SK-MEL-5 (cell line): ENCODE results near the gene ACER2. TPM values are rescaled to one million over a fixed set of nuclear protein-coding genes. Genes with fewer than 3 reads are reported as not detected.
A peak's percentile ranks its signal among the peaks of the same experiment; 100 is the strongest.

Experiments used
- DNase-seq: peaks from one replicate; pipeline ENCODE4 v3.0.0-alpha.2; 2016; ENCODE audit warnings: low read depth, low spot score
- in situ Hi-C: cut with HindIII; loops from 2 replicates; pipeline ENCODE4 v1.10.0; 2016; ENCODE audit warnings: low sequenced_read_pairs, high pct_unique_total_duplicates, low pct_unique_long_range_greater_than_20kb
- total RNA-seq: library from RNA; depleted of rRNA; stranded (reverse); fragments of >200 nt; shearing (Covaris generic); gene quantifications from 2 replicates; pipeline ENCODE4 v1.2.3, GENCODE V29; 2014

Gene ACER2
- total RNA-seq, 1 experiment from 2014 or later, result 1.4 TPM

DNA sequence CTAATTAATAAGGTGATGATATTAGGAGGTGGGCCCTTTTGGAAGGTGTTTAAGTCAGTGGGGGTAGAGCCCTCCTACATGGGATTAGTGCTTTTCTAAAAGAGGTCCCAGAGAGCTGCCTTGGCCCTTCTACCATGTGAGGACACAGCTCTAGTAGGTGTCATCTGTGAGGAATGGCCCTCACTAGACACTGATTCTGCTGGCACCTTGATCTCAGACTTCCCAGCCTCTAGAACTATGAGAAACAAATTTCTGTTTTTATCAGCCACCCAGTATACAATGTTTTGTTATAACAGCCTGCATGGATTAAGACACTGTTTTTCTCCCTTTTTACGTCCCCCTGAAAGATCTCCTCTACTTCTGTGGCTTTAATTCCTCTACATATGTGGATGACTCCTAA lies 31.6 kb downstream of the ACER2 start:
- in situ Hi-C loops, result no loop called here
- no peak for DNase-seq

DNA sequence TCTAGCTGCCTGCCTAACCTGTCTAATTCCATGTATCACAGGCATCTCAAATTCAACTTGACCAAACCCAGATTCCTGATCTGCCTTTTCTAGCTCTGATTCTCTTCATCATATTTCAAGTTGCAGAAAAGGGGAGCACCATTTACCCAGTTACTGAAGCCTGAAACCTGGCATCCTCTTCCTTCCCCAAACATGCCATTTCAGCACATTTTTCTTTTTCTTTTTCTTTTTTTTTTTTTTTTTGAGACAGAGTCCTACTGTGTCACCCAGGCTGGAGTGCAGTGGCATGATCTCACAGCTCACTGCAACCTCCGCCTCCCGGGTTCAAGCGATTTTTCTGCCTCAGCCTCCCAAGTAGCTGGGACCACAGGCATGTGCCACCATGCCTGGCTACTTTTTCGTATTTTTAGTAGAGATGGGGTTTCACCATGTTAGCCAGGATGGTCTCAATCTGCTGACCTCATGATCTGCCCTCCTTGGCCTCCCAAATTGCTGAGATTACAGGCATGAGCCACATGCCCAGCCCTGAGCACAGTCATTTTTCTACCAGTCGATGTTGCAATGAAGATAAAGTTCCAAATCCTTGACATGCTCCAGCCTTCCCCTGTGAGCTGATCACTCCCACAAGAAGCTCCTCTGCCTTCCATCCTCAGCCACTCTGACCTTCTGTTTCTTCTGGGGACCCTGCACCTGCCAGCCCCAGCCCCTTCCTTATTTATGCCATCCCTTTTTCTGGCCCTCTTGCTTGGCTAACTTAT lies 32.2 kb downstream of the ACER2 start:
- in situ Hi-C loops, result no loop called here
- no peak for DNase-seq

DNA sequence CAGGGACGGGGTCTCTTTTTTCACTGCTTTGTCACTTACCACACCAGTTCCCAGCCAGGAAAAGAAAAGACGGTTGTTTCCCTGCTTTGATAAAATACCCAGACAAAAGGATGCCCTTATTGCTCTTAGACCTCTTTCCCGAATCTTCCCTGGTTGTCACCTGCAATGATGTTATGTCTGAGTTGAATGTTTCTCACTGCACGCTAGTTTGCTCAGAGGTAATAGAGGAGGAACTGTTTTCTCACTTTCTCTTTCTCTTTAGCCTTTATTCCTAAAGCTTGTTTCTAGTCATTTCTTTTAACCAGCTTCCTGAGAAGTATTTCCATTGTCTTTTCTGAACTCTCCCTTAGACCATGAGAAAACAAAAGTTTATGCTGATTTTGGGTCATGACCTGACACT lies 32.9 kb downstream of the ACER2 start:
- no peak for DNase-seq
- in situ Hi-C loops, result no loop called here

DNA sequence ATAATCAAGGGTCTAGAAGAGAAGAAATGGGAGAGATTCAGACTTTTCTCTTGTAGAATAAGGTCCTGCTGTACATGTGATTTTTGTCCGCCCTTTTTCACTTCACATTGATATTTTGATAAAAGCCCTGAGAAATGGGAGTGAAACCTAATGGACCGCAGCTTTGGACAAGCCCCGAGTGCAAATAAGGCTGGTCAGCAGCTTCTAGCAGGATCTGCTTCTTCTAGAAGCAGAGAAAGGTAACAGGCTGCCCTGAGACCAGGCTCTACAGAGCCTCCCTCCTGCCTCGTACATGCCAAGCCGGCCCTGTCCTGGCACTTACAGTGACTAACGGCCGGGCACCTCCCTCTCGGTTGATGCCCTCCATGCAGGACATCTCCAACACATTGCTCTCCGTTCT lies 33.4 kb downstream of the ACER2 start:
- no peak for DNase-seq
- in situ Hi-C loops, result no loop called here

DNA sequence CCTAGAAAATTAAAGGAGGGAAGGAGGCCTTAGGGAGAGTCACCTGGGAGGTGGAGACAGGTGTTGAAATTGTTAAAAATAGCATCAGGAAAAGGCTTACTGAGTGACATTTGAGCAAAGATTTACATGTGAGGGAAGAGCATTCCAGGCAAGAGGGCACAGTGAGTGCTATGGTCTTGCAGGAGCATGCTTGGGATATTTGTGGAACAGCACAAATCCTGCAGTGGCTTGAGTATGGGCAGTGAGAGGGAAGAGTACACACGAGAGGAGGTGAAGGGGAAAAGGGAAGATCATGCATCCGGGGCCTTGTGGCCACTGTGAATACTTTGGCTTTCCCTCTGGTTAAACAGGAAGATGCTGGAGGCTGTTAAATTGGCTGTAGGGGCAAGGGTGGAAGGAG lies 36.6 kb downstream of the ACER2 start:
- in situ Hi-C loops, result no loop called here
- no peak for DNase-seq

DNA sequence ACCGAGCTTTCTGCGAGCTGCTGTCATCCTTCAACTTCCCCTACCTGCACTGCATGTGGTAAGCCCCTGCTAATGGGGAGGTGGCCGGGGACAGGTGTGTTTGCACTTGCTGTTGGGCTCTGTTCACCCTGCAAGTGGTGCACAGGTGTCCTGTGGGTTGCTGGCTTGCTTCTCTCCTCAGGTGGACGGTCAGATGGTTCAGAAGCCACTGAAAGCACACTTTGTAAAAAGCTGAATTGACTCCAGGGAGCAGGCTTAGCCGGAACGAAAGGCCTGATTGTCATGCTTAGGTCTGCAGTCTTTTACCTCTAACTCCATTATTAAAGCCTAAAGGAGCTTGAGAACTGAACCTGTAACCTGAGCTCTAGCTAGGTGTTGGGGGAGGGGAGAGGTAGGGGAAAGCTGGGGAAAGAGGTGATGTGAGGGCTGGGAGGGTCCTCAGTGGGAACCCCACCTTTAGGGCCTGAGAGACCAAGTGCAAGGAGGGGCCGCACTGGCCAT lies 37.6 kb downstream of the ACER2 start:
- in situ Hi-C loops, result no loop called here
- DNase-seq, result no peak

DNA sequence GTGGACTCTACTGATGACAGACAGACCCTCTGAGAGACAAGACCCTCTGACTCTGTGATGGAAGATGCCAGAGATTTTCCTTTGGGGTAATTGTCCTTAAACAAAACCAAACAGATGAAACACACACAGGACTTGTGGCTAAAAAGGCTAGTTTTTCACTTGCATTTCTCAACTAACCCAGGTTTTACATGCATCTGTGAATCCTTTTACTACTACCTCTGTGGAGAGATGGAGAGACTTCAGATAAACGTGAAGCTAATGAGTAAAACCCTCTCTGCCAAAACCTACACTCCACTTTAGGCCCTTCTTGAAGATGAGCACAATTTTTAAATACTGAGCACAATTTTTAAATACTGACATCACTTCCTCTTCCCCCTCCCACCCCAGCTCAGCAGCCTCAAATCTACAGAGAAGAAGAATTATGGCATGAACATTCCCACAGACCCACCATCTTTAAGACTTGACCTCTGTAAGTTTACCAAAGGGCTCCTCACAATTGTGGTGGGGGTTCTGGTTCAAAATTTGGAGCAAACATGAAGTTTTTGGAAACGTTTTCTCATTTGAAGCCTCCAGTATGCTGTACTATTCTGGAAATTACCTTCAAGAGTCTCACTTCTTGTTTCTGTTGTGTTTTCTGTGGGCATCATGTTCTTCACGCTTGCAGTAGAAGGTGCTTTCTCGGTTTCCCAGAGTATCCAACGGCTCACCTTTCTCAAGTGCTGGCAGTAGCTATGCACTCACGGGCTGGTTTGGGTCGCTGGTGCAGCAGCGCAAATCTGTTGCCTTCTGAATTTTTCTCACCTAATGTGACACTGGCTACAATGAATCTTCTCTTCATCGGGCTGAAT lies 42.7 kb downstream of the ACER2 start:
- no peak for DNase-seq
- in situ Hi-C loops, result no loop called here

DNA sequence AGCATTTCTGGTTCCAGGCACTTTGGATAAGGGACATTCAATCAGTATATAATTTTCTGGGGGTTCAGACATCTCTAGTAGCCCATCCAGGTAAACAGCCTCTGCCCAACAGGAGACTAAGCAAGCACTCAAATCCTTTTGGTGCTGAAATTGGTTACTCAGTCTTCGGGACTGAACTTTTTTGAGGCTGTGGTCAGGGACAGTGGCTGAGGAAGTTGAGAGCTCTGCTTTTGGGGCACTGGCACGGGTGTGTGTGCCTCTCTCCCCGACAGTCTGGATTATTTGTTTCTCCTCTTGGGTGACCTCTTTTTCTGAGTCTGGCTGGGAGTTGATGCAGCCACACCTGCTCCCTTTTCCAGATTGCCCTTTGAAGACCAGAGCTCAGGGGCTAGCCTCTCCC lies 47.6 kb downstream of the ACER2 start:
- DNase-seq, result no peak
- in situ Hi-C loops, result no loop called here

DNA sequence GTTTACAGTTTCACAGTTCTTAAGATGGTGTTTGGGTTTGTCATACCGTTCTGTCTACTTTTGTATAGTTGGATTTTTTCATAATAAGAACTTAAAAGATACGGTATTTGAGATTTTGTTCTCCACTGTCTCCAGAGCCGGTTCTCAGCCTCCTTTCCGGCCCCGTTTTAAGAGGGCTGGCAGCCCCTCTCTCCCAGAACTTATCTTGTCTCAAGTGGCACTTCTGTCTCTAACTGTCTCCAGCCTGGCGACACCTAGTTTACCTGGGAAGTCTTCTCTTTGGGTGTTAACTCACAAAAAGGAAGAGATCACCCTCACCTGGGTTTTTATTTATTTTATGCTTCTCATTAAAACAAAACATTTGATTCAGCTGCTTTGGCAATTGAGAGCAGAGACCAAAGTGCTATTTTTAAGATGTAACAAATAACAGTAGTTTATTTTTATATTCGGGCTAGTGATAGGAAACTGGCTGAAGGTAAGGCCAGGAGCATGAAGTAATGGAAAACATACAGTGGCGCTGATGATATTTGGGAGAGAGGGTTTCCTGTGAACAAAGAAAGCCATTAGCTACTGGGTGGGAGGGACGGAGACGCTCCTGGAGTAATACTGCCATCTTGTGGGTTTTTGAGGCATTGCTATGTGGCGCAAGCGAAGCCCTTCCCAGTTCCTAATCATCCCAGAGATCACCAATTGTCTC lies 48.3 kb downstream of the ACER2 start:
- peak; percentile 76 for DNase-seq
- in situ Hi-C loops, result no loop called here

DNA sequence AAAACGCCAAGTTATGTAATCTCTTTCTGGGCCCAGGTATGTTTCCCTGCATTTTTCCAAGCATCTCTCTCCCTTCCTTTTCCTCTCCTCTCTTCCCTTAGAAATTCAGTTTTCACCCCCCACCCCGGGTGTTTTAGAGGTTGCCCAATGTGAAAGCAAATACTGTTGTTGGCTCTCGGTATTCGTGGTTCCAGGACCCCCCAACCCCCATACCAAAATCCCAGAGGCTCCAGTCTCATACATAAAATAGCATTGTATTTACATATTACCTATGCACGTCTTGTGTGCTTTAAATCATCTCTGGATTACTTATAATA lies 48.8 kb downstream of the ACER2 start:
- in situ Hi-C loops, result no loop called here
- DNase-seq, result no peak

DNA sequence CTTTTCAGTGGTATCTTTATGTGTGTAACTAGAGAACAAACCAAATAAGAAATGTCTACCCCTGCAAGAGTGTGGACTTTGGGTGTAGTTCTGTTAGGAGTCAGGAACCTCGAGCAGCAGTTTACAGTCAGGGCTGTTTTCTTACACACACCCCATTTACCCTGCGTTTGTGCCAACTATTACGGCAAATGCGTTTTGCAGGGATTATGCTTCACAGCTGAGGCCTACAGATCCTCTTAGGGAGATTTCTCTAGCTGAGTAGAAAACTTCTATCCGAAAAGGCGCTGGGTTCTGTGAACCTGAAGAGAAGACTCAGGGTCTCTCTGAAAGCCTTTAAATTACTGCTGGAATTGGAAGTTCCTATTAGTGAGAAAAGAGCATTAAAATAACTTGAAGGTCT lies 51.4 kb downstream of the ACER2 start:
- no peak for DNase-seq
- in situ Hi-C loops, result no loop called here

DNA sequence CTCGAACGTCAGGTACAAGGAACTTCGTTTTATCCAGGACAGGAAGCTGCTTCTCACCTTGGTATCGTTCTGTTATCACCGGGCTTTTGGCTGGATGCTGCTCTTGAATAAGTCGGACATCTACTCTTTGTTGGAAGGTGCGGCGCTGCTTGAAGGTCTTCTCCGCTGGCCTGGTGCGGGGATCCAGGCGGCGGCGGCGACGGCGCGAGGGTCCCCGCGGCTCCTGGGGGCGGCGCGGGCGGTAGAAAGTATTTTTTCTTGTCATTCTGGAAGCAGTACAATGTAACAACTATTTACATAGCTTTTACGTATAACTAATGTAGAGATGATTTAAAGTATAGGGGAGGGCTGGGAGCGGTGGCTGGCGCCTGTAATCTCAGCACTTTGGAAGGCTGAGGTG lies 52.3 kb downstream of the ACER2 start:
- DNase-seq, result no peak
- in situ Hi-C loops, result no loop called here

DNA sequence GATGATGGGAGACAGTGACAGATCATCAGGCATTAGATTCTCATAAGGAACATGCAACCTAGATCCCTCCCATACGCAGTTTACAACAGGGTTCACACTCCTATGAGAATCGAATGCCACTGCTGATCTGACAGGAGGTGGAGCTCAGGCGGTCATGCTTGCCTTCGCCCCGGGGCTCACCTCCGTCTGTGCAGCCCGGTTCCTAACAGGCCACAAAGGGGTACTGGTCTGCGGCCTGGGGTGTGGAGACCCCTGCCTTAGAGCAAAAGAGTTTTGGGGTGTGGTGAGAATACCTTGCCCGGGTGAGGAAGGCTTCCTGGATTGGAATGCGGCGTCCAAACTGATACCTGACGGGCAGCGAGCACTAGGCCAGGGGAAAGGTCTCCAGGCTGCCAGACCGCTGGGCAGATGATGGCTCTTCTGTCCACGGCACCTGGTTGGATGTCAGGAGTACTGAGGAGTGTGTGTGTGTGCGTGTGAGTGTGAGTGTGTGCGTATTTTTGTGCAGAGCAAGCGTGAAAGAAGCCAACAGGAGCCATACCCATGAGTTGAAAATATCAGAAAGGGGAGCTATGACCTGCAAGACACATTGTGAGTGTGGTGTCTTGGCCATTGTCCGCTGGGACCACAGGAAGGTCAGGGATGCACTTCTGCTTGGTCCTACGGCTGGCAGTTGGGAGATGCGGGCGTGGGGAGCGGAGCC lies 55.4 kb downstream of the ACER2 start:
- no peak for DNase-seq
- in situ Hi-C loops, result no loop called here

DNA sequence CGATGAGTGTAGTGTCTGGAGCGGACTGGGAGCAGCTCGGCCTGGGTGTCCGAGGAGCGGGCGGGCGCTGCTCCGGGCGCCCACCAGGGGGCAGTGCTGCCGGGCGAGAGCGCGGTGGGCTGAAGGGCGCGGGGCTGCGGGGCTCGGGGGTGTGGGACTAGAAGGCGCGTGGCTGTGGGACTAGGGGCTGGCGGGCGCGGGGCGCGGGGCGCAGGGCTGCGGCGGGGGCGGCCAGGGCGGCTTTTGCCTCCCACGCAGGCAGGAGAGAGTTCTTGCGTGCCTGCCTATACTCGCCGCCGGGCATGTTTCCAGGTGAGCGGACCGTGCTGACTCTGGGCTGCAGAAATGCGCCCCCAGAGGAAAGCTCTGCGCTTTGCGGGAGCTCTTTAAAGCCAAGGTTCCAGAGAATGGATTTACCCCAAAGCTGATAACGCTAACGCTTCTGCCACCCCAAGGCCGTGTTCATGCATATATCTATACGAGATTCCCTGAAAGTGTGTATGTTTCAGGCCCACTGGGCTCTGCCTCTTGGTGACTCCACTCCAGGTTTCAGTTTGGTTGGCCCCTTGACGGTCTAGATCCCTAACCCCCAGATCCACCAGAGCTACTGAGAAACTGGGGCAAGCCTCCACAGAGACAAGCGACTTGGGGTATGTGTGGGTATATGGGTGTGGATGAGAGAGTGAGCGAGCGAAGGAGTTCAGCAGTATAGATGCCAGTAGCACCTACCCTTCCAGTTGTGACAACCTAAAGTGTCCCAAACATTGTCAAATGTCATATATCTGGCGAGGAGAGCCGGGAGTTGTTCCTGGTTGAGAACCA lies 56.2 kb downstream of the ACER2 start:
- in situ Hi-C loops, result no loop called here
- peak; percentile 41 for DNase-seq

DNA sequence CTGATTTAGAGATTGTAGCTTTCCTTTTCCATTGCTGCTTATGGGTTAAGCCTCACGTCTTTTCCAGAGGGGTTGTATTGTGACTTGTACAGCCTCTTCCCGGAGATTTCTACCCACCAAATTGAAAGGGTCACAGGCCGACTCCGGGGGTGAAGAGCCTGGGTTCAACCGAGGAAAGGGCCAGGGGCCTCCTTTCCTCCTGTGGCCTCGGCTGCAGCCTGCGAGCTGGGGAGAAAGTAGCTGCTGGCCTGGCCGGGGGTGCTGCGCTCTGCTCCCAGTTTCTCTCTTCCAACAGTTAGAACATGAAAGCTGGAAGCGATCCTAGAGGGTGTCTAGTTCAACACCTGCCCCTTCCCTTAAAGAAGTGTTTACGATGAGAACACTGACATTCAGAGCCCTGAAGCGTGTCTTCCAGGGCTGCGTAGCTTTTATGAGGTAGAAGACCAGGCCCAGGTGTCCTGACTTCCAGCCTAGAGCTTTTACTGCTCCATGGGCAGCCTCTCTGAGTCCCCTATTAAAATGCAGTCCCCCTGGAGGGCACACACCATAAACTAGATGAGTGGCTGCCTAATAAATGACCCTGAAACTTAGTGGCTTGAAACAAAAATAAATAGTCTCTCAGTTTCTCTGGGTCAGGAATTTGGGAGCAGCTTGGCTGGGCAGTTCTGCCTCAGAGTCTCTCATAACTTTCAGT lies 56.9 kb downstream of the ACER2 start:
- in situ Hi-C loops, result no loop called here
- DNase-seq, result no peak

DNA sequence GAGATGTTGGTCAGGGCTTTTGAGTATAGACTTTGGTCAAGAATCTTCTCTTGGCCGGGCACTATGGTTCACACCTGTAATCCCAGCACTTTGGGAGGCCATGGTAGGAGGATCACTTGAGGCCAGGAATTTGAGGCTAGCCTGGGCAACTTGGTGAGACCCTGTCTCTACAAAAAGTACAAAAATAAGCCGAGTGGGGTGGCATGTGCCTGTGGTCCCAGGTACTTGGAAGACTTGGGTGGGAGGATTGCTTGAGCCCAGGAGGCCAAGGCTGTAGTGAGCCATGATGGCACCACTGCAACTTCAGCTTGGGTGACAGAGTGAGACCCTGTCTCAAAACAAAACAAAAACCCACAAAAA lies 57.5 kb downstream of the ACER2 start:
- DNase-seq, result no peak
- in situ Hi-C loops, result no loop called here

DNA sequence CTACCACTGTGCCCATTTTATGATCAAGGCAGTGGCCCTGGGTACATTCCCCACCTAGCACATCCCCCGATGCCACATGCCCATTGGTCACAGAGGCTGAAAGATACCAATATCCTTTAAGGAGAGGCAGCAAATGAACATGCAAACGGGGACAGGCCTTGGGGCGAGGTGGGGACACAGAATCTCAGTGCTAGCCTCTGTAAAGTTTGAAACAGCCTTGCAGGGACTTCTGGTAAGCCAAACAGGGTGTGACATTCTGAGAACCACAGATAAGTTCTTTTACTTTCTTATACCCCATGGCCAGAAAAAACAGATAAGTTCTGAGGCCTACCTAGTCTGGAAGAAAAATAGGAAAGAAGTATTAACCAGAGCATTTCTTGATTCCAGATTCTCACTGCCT lies 60.5 kb downstream of the ACER2 start:
- DNase-seq, result no peak

More for the DNA sequence above, 60.5 kb downstream of the ACER2 start:
- in situ Hi-C loops, result no loop called here
